ENCODE data around the gene IYD.
"Not testable (repeated sequence)": the region's sequence is repeated elsewhere in the genome, so short reads cannot be mapped to it uniquely, and the experiment has no call there.

- not testable (repeated sequence) for TF ChIP-seq CTCF (IDR thresholded peaks at IDR 0.05 in 8 of 11, conservative IDR thresholded peaks at IDR 0.05 in 3 of 11); POLR2A (IDR thresholded peaks at IDR 0.05)
Observed at GRCh38 chr6:150374346-150374745, 5.5 kb downstream of the IYD start.
